Lung (tissue), 12 donors: ENCODE measurements around the gene SHOC2. TPM values are rescaled to one million over a fixed set of nuclear protein-coding genes. Genes with fewer than 3 reads are reported as not detected.
A peak's percentile ranks its signal among the peaks of the same experiment; 100 is the strongest.

Source experiments
- ATAC-seq: fragments of 200-7000 bp; cut with Tn5 transposase; one replicate; pipeline ENCODE4 v1.9.1; 2020; ENCODE audit warnings: moderate number of reproducible peaks; ENCODE audit not compliant: insufficient read depth, low FRiP score
- DNase-seq, 3 donors: peaks; one replicate each; pipeline ENCODE4 v3.0.0-alpha.2; 2013 to 2017
- H3K27ac ChIP-seq, 2 donors: one replicate each; pipeline ENCODE4 v1.5.1; 2013; ENCODE audit warnings: mild to moderate bottlenecking in 2 of 2, moderate library complexity in 2 of 2, control low read depth in 1 of 2, inconsistent platforms in 1 of 2, low read depth in 1 of 2, low read length in 1 of 2
- H3K27me3 ChIP-seq, 3 donors: one replicate each; pipeline ENCODE4 v1.5.1; 2013; ENCODE audit warnings: low read length in 2 of 3; ENCODE audit not compliant: control insufficient read depth in 3 of 3, insufficient read depth in 3 of 3
- H3K36me3 ChIP-seq, 4 donors: one replicate each; pipeline ENCODE4 v1.5.1; 2013; ENCODE audit warnings: low read length in 4 of 4, mild to moderate bottlenecking in 1 of 4, moderate library complexity in 1 of 4; ENCODE audit not compliant: control insufficient read depth in 4 of 4, insufficient read depth in 4 of 4
- H3K4me1 ChIP-seq, 5 donors: one replicate each; pipeline ENCODE4 v1.5.1; 2013; ENCODE audit warnings: low read length in 5 of 5, mild to moderate bottlenecking in 2 of 5, moderate library complexity in 1 of 5; ENCODE audit not compliant: control insufficient read depth in 5 of 5, insufficient read depth in 5 of 5
- H3K4me3 ChIP-seq: one replicate; pipeline ENCODE4 v1.5.1; 2013; ENCODE audit warnings: mild to moderate bottlenecking, control low read depth, moderate library complexity
- H3K9ac ChIP-seq, 2 donors: one replicate each; pipeline ENCODE4 v1.5.1; 2013; ENCODE audit warnings: low read length in 2 of 2, control low read depth in 1 of 2; ENCODE audit not compliant: insufficient read depth in 1 of 2
- H3K9me3 ChIP-seq, 4 donors: one replicate each; pipeline ENCODE4 v1.5.1; 2013; ENCODE audit warnings: low read length in 3 of 4, mild to moderate bottlenecking in 1 of 4, moderate library complexity in 1 of 4; ENCODE audit not compliant: control insufficient read depth in 4 of 4, insufficient read depth in 3 of 4
- CTCF ChIP-seq: IDR thresholded peaks from 2 replicates; pipeline ENCODE4 v1.5.1; 2012; ENCODE audit warnings: mild to moderate bottlenecking; ENCODE audit errors: control extremely low read depth, extremely low read depth
- WGBS, 2 donors: extraction: QIAGEN DNeasy Blood & Tissue Kit; methylation state at CpG; one replicate each; pipeline ENCODE4 v1.1.7; 2013; 5-methylcytosine and 5-hydroxymethylcytosine counted together
- polyA plus RNA-seq, 2 donors: library from polyadenylated mRNA; stranded (reverse); fragments of 200-250 nt; gene quantifications; one replicate each; pipeline ENCODE4 v1.2.1, GENCODE V29; 2013
- total RNA-seq, 2 donors: library from RNA; depleted of rRNA in 1 of 2; stranded (reverse); fragments of >200 nt in 1 of 2; gene quantifications; one replicate each; pipeline ENCODE4 v1.2.1, GENCODE V29; 2014 to 2021
- donor health status: control.
- donor health status: control.
- donor health status: Bipolar disorder and iron deficiency.
- donor health status: healthy.
- donor health status: DM: yes; HTN: yes; CAD: no.

The SHOC2 gene
- total and polyA plus RNA-seq, 4 donors: 17.3 to 74.9 (median 35.3) TPM

DNA sequence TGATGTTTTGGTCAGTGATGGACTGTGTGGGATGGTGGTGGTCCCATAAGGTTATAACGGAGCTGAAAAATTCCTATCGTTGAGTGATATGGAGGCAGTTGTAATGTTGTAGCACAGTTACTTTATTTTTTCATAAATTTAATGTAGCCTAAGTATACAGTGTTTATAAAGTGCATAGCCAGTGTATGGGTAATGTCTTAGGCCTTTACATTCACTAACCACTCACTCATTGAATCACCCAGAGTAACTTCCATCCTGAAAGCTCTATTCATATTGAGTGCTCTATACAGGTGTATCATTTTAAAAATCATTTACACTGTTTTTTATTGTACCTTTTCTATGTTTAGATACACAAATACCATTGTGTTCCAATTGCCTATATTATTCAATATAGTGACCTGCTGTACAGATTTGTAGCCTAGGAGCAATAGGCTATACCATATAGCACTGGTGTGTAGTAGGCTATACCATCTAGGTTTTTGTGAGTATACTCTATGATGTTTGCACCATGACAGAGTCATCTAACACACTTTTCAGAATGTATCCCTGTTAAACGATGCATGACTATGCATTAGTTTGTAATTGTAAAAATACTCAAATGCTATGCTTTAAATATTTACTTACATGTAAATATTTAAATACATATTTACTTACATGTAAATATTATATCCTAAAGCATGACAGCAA, 26.7 kb upstream of the SHOC2 start:
- peaks cover 0 to 4% (median 0%) of the 10 kb centered on the region in 5 donors for H3K4me1 ChIP-seq
- WGBS, 2 donors: 90 to 94% methylated on average over 3 of the region's 3 CpGs

DNA sequence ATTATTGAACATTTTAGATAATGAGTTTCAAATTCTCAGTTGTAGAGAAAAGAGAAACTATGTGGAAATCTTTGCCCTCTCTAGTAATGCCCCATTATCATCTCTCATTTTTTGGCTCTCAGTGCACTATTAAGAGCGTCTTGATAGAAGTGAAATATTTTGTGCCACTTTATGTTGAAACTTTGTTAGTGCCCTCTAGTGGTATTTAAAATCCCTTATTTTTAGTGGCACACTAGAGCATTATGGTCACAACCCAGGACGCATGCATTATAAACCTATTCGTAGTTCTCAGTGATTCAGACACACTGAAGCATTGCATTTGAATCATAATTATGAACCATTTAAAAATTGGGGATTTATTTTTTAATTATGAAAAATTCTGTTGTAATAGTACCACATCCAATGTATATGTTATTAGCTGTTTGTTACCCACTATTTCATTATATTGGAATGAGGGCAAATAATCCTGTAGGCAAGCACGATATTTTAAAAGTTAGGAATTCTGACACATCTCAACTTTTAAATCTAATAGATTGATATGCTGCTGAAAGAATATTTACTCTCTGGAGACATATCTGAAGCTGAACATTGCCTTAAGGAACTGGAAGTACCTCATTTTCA, 25.7 kb upstream of the SHOC2 start:
- peak; percentile 39 for TF ChIP-seq CTCF
- Histone ChIP-seq H3K27ac (no peak overlapping the region), H3K9ac (no peak overlapping the region), H3K27me3 (no peaks in the 10 kb centered on the region), H3K36me3 (peaks cover 4 to 58% (median 19%) of the 10 kb centered on the region in 4 donors), H3K4me1 (peaks cover 0 to 4% (median 0%) of the 10 kb centered on the region in 5 donors), H3K9me3 (no peaks in the 10 kb centered on the region), H3K4me3 (no peak overlapping the region)
- WGBS, 2 donors: 30 to 37% methylated on average over 4 of the region's 4 CpGs
- ATAC-seq: peak; percentile 88
- peak in 2 of 3 donors; percentile 72 to 73 for DNase-seq

More for the DNA sequence above, 26.7 kb upstream of the SHOC2 start:
- DNase-seq (no peak), ATAC-seq (no peak)
- Histone ChIP-seq H3K9me3 (no peaks in the 10 kb centered on the region), H3K27ac (no peak overlapping the region), H3K27me3 (no peaks in the 10 kb centered on the region), H3K9ac (no peak overlapping the region), H3K4me3 (no peak overlapping the region), H3K36me3 (peaks cover 4 to 53% (median 18%) of the 10 kb centered on the region in 4 donors)
- TF ChIP-seq CTCF: no peak

DNA sequence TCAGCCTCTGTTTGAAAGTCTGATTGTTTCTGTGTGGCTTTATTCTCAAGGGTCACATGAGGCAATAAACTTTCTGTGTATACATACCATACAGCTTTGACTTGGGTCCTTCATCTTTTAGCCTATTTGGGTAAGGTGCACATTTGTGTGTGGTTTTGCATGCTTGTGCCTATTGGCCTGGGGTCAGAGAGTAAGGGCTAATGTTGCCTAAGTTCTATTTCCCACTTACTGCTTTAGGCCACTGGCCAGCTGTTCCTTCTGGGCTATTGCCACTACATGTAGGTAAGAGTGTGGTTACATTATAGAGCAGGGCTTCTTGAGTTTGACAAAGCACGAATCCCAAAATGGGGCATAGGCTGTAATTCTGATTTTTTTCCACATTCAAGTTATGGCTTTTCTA, 22.2 kb upstream of the SHOC2 start:
- H3K27me3 ChIP-seq: no peaks in the 10 kb centered on the region
- DNase-seq (no peak), ATAC-seq (no peak)
- peaks cover 5 to 51% (median 22%) of the 10 kb centered on the region in 4 donors for H3K36me3 ChIP-seq
- TF ChIP-seq CTCF: no peak
- no peaks in the 10 kb centered on the region for H3K9me3 ChIP-seq
- H3K4me1 ChIP-seq: peaks cover 0 to 4% (median 0%) of the 10 kb centered on the region in 5 donors
- no peak overlapping the region for H3K27ac ChIP-seq
- H3K9ac ChIP-seq: no peak overlapping the region
- 90 to 92% methylated on average over 1 of the region's 1 CpG for WGBS, 2 donors
- no peak overlapping the region for H3K4me3 ChIP-seq
